Renal cortical epithelial cell (primary cell): ENCODE measurements around the gene IL20RB. TPM values are rescaled to one million over a fixed set of nuclear protein-coding genes. Genes with fewer than 3 reads are reported as not detected.

Experiments
- DNase-seq: peaks from one replicate; pipeline ENCODE4 v3.0.0-alpha.2; 2011; ENCODE audit warnings: low read depth
- total RNA-seq: library from RNA; depleted of rRNA; stranded (reverse); fragments of >200 nt; gene quantifications from 2 replicates; pipeline ENCODE4 v1.2.3, GENCODE V29; 2014

The IL20RB gene, protein sequence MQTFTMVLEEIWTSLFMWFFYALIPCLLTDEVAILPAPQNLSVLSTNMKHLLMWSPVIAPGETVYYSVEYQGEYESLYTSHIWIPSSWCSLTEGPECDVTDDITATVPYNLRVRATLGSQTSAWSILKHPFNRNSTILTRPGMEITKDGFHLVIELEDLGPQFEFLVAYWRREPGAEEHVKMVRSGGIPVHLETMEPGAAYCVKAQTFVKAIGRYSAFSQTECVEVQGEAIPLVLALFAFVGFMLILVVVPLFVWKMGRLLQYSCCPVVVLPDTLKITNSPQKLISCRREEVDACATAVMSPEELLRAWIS
- total RNA-seq, result 0.35 and 0.40 TPM in 2 replicates

DNA sequence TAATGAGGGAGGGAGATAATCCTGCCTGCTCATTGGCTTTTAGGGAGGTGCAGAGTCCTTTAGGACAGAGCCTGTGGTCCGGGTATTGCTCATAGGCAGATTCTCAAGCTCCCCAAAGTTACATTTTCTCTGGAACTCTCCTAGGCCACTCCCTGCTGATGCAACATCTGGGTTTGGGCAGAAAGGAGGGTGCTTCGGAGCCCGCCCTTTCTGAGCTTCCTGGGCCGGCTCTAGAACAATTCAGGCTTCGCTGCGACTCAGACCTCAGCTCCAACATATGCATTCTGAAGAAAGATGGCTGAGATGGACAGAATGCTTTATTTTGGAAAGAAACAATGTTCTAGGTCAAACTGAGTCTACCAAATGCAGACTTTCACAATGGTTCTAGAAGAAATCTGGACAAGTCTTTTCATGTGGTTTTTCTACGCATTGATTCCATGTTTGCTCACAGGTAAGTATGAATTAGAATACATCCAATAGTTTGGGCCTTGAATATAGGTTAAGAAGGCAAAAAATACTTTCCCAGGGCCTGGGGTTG, at the start of gene IL20RB:
IL20RB (plus strand) TSS at position 233 of the 538 bp plus-strand sequence; CDS start at position 364, 131 bp downstream.
- DNase-seq, result no peak

DNA sequence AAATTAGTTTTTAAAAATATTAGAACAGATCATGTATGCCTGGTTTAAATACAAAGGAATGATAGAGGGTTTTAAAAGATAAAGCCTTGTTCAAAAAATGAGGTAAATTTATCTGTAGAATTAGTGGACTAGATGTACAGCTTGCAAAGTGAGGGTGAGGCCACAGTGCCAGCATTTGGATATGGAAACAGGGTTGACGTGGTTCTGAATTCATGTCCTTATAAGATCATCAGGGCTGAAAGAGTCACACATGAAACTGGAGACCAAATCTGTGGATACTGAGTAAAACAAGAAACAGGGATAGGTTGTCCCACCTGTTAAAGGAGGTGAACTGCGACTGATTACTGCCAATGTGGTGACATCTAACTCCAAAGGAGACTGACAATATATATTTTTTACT, 49.5 kb upstream of the IL20RB start:
- DNase-seq, result no peak

DNA sequence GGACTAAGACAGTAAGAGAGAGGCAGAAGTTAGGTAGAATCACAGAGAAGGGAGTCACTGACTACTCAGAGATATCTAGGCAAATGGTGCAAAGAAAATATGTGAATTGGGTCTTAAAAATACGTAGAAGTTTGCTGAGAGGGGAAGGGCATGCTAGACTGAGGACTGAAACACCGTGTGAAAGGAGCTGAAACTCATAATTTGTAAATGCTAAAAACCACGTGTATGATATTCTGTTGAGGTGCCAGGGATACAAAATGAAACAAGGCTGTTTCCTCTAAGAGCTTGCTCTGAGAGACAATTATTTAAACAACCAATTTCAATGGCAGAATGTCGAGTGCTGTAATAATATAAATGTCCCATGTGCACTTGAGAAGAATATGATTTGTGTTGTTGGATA, 48.6 kb upstream of the IL20RB start:
- DNase-seq, result no peak

DNA sequence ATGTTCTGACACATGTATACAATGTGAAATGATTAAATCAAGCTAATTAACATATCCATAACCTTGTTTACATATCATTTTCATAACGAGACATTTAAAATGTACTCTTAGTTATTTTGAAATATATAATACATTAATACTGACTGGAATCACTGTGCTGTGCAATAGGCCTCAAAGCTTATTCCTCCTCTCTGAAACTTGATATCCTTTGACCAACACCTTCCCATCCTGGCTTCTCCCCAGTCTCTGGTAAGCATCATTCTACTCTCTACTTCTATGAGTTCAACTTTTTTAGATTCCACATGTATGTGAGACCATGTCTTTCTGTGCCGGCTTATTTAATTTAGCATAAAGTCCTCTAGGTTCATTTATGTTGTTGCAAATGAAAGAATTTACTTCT, 47.1 kb upstream of the IL20RB start:
- no peak for DNase-seq

DNA sequence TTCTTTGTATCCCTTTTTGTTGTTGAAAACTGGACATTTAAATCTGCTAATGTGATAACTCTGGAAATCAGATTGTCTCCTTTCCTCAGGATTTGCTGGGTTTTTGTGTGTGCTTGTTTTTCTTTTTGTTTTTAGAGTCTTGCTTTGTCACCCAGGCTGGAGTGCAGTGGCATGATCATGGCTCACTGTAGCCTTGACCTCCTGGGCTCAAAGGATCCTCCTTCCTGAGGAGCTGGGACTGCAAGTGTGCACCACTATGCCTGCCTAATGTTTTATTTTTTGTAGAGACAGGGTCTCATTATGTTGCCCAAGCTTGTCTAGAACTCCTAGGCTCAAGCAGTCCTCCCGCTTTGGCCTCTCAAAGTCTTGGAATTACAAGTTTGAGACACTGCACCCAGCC, 44.6 kb upstream of the IL20RB start:
- DNase-seq, result no peak

DNA sequence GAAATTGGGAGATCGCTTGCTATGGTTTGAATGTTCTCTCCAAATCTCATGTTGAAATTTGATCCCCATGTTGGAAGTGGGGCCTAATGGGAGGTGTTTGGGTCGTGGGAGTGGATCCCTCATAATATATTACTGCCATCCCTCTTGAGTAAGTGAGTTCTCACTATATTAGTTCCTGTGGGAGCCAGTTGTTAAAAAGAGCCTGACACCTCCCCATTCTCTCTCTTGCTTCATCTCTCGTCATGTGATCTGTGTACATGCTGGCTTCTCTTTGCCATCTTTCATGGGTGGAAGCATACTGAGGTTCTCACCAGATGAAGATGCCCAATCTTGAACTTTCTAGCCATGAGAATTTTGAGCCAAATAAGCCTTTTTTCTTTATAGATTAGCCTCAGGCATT, 43.0 kb upstream of the IL20RB start:
- no peak for DNase-seq

DNA sequence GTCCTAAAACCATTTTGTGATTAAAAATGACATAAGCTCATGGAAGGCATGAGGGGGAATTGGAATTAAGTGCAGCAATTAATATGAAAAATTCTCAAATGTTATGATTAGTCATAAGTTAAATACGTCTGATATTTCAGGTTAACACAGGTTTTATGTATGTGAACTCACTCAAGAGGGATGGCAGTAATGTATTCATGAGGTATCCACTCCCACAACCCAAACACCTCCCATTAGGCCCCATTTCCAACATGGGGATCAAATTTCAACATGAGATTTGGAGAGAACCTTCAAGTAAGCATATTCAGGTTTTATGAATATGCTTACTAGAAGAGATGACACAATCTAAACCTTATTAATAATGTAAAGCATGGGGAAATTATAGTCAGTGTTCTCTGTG, 41.6 kb upstream of the IL20RB start:
- no peak for DNase-seq

DNA sequence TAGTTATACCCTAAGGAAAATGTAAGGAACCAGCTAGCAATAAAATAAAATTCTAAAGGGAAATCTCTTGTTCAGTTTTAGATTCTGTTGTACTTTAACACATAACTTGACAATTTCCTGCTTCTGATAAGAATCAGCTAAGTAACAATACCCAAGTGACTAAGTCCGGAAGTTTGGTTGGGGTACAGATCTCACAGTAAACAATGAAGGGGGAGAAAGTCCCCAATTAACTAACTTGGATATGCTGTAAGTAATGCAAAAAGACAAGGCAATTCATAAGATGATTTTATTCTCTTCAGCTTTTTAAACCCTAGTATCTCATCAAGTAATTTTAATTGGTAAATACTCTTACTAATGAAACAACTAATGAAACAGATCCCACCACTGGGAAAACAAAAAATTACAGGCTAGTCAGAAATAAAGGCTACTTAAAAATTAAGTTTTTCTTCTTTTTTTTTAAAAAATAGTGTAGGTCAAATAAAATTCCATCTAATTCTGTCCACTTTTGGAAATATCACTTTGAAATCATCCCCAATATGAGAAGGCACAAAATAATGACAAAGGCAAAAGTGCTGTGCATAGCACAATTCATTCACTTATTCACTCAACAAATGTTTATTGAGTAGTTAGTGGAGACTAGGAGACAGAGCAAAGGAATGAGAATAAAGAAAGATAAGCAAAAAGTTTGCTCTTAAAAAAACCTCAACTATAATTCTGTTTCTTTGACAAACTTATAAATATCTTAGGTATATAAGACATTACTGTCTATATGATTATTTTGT, 37.8 kb upstream of the IL20RB start:
- DNase-seq, result no peak

DNA sequence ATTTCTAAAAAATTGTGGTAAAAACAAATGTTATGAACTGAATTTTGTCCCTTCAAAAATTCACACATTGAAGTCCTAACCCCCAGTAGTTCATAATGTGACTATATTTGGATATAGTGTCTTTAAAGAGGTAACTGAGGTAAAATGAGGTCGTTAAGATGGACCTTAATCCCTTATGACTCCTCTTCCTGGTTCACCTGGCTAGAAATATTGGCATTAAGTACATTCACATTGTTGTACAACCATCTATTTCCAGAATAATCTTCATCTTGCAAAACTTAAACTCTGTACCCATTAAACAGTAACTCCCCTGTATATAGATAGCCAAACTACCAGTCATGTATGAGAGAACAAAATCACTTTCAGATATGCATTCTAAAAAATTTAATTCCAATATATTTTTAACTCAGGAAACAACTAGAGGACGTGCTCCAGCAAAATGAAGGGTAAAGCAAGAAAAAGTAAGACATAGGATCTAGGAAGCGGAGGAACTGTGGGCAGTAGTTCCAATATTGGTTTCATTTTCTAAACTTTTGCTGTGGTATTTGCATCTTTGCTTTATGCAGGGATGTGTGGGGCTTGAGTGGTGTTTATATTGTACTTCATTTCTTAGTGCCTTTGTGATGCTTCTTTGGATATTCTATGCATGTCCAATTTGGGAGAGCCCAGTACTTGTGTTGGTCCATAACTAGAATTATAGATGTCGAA, 36.7 kb upstream of the IL20RB start:
- no peak for DNase-seq

DNA sequence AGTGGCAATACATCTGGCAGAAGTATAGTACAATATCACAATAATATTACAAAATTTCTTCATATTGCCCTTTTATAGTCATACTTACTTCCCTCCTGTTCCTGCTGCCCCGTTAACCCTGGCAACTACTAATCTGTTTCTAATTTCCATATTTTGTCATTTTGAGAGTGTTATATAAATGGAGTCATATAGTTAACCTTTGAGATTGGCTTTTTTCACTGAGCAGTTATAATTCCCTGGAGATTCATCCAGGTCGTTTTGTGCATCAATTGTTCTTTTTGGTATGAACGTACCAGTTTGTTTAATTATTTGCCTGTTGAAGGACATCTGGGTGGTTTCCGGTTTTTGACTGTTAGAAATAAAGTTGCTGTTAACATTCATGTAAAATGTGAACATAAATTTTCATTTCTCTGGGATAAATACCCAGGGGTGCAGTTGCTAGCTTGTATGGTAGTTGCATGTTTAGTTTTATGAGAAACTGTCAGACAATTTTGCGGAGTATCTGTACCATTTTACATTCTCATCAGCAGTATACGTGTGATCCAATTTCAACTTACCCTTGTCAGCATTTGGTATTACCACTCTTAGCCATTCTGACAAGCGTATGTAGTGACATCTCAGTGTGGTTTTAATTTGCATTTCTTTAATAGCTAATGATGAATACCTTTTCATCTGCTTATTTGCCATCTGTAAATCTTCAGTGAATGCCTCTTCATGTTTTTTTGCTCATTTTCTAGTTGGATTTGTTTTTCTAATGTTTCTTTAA, 32.2 kb upstream of the IL20RB start:
- DNase-seq, result no peak

DNA sequence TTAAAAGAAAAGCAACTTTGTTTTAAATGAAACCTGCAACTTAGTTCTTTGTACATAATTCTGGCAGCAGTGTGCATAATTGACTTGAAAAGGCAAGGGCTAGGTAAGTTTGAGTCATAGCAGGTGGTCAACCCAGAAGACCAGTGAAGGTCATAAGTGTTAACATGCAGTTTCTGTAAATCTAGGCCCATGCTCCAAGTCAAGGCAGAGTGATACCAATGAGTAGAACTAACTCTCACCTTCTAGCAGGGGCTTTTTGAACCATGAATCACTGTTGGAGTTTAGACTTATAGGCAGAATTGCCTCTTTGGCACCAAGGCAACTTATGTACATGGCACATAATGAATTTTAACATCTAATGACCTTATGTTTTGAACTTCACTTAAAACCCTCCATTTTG, 29.5 kb upstream of the IL20RB start:
- DNase-seq, result no peak

DNA sequence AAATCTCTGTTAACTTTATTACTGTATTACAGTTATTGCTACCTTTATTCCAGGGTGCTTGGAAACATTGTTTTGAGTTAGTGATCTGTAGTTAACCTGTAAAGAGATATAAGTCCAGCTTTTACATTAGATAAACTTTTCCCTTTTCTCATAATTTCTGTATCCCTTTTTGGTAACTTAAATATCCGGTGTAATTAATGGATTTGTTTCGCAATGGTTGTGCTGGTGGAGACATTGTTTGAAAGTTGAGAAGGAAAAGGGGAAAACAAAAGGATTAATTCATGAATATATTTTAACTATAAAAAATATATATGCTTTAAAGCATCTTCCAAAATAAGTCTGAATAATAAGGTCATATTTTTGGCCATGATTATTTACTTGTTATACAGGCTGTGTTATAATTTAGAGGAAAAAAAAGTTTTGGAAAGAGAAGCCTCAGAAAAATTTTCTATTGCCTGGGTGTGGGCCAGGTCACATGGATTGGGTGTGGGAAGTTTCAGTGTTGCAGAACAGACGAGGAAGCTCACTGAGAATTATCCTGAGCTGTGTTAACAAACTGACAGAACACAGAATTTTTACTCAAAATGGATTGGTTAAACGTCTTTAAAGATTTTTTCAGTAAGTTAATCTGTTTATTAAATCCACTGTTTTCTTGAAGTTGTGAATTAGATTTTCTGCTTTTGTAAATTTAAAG, 27.7 kb upstream of the IL20RB start:
- DNase-seq, result peak; percentile 62

DNA sequence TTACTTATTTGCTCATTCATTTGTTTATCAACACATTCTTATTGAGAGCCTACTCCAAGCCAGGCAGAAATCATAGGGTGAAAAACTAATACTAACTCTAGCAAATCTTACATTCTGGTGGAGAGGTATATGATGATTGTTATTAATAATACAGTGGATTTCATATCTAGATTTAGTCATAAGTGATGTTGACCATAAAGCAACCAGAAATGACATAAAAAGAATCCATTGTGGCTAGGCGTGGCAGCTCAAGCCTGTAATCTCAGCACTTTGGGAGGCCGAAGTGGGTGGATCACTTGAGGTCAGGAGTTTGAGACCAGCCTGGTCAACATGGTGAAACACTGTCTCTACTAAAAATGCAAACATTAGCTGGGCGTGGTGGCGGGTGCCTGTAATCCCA, 26.2 kb upstream of the IL20RB start:
- DNase-seq, result no peak

DNA sequence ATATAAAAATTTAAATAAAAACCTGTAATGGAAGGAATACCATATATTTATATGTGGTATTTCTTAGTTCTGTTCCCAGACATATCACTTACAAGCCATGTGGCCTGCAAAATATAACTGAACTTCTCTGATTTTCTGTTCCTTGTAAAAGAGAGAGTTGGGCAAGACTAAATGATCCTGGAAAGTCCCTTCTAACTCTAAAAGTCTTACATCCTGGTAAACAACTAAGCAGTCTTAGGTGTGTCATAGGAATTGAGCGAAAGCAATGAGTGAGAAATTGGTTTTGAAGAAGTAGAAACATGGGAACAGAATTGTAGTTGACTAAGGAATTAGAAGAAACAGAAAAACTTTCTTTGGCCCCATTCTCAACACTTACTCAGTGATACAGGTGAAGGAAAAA, 25.3 kb upstream of the IL20RB start:
- peak; percentile 90 for DNase-seq

DNA sequence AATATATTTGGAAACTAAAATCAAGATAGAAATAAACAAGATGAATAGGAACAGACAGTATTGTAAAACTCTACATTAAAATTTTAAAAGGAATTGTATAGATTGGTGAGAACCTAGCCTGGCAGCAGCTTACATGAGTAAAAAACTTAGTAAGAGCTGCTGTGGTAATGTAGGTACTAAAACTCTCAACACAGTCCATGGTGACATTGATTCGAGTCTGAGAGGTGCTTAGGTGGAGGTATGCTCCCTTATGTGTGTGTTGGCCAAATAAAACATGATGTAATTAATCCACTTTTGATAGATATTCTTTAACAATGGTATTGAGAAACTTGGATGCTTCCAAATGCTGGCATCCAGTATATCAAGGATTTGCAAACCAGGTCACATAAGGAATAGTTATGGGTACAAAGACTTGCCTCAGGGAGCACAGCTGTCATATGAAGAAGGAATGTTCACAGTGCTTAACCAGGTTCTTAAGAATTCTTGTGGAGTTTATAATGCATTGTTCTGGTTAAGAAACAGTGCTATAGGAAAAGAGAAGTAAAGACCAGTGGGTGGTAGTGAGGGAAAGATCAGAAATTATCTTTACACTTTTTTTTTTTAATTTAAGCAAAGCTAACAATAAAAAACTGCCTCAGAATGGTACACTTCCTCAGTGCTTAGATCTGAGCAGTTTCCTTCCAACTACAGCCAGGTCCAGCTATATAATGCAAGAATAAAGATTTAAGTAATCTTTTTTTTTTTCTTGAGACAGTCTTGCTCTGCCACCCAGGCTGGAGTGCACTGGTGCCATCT, 24.6 kb upstream of the IL20RB start:
- DNase-seq, result peak; percentile 63

DNA sequence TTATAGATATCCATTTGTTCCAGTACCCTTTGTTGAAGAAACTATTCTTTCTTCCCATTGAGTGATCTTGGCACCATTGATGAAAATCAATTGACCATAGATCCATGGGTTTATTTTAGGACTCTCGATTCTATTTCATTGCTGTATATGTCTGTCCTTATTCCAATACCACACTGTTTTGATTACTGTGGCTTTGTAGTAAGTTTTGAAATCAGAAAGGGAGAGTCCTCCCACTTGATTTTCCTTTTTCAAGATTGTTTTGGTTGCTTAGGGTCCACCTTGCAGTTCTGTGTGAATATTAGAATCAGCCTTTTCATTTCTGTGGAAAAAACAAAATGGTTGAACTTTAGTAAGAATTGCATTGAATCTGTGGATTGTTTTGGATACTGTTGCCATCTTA, 20.6 kb upstream of the IL20RB start:
- DNase-seq, result no peak

DNA sequence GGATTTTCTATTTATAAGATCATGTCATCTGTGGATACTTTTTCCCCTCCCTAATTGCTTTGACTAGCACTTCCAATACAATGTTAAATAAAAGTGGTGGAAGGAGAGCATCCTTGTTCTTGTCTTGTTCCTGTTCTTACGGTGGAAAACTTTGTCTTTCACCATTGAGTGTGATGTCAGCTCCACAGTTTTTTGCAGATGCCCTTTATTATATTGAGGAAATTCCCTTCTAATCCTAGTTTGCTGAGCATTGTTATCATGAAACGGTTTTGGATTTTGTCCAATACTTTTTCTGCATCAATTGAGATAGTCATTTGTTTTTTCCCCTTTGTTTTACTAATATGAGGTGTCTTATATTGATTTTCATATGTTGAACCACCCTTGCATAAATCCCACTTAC, 19.9 kb upstream of the IL20RB start:
- no peak for DNase-seq

DNA sequence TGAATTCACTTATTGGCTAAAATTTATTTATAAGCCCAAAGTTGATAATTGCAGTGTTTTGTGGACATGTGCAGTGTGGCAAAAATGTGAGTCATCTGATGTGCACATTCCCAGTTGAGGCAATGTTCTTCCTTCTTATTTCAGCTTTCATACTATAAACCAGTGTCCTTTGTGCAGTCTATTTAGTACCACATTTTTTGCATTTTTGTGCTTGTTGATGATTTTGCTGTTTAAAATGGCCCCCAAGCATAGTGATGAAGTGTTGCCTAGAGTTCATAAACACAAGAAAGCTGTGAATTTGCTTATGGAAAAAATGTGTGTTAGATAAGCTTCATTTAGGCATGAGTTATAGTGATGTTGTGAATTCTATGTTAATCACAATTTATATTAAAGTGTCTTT, 19.4 kb upstream of the IL20RB start:
- peak; percentile 66 for DNase-seq

DNA sequence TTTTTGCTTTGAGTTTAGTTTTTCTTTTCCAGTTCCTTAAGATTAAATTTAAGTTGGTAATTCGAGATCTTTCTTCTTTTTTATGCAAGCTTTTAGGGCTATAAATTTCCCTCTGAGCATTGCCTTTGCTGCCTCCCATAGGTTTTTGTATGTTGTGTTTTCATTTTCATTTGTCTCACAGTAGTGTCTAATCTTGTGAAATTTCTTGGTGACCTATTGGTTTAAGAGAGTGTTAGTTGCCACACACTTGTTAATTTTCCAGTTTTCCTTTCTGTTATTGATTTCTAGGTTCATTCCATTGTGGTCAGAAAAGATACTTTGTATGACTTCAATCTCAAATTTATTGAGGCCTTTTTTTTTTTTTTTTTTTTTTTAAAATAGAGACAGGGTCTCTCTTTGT, 18.3 kb upstream of the IL20RB start:
- peak; percentile 47 for DNase-seq

DNA sequence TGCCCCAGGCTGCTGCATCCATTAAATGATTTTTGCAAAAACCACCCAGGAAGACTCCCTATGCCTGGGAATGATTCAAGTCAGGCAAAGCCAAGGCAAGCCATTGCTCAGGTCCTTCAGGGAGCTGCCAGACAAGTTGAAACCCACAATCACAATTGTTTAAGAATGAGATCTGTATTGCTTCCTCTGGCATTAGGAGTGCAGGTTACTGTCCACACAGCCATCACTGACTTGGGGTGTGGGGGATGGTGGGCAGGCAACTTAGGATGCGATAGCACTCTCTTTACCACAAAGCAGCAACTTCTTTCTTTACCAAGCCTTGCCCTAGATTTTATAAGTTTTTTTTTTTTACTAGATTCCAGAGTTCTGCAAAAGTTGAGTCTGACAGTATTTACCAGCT, 15.0 kb upstream of the IL20RB start:
- no peak for DNase-seq
